BJ (cell line): ENCODE measurements around the gene GABARAPL1. TPM values are rescaled to one million over a fixed set of nuclear protein-coding genes. Genes with fewer than 3 reads are reported as not detected.

Source experiments
- CTCF ChIA-PET: fragments of 350-600 bp; formaldehyde crosslinking; extraction: SDS; loops from one replicate; lab custom pipeline; 2021; ENCODE audit warnings: antibody characterized with exemption, inconsistent platforms; lab: Yijun Ruan, JAX
- POLR2A ChIA-PET: fragments of 300-600 bp; sonication (Branson Sonifier 250); formaldehyde crosslinking; extraction: SDS; loops from one replicate; lab custom pipeline; 2021; ENCODE audit warnings: antibody characterized with exemption; lab: Charles Lee
- DNase-seq: peaks from one replicate; pipeline ENCODE4 v3.0.0-alpha.2; 2011; ENCODE audit warnings: low read depth
- H3K27me3 ChIP-seq: 2 replicates; pipeline ENCODE4 v1.6.0; 2011; ENCODE audit warnings: low read length; ENCODE audit not compliant: control insufficient read depth, insufficient read depth
- H3K36me3 ChIP-seq: 2 replicates; pipeline ENCODE4 v1.5.1; 2011; ENCODE audit warnings: low read length; ENCODE audit not compliant: control insufficient read depth, insufficient read depth
- H3K4me3 ChIP-seq: 2 replicates; pipeline ENCODE4 v1.5.1; 2011; ENCODE audit warnings: low read depth, mild to moderate bottlenecking, control low read depth, low read length
- CTCF ChIP-seq: IDR thresholded peaks from 2 replicates; pipeline ENCODE4 v1.5.1; 2011; ENCODE audit warnings: low read depth, mild to moderate bottlenecking, control low read depth, inconsistent platforms, low read length, moderate library complexity; ENCODE audit not compliant: insufficient read depth
- polyA plus RNA-seq: library from polyadenylated mRNA; depleted of rRNA; stranded (reverse); fragments of >200 nt; gene quantifications from 2 replicates; pipeline ENCODE4 v1.2.3, GENCODE V29; 2011

GABARAPL1 gene
- polyA plus RNA-seq, 1 experiment: 192 TPM

GRCh38 chr12:10189653-10190052 lies 23.0 kb upstream of the GABARAPL1 start:
- POLR2A ChIA-PET: no interaction called here
- no peak for DNase-seq

DNA sequence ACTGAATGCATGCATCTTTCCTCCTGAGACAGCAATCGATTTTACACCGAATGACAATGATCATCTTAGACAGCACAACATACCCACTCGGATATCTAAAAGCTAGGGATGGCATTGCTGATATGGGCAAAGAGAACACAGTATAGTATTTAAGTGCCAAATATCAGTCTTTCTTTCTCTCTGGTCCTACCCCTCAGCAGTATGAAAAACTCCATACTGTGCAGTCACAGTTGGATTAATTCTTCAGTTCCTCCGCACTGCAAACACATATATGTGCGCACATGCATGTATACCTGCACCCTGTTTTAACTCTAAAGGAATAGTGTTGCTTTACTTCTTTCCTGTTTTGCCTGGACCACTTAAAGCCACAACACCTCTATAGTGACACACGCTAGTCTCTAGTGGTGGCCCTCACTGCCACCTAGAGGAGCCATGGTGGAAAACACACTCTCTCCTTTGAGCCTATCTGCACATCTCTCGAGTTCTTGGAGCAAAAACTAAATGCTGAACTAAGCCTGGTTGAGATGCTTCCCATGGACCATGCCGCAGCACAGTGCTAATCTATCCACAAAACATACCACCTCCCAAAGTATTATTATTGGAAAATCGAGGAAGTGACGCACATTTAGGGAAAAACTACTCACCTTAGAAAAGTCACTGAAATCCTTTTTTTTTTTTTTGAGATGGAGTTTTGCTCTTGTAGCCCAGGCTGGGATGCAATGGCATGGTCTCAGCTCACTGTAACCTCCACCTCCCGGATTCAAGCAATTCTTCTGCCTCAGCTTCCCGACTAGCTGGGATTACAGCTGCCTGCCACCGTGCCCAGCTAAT lies 21.9 kb upstream of the GABARAPL1 start:
- no peak for DNase-seq
- Histone ChIP-seq H3K4me3 (no peak overlapping the region), H3K27me3 (no peaks in the 10 kb centered on the region), H3K36me3 (no peaks in the 10 kb centered on the region)
- POLR2A ChIA-PET: no interaction called here
- CTCF ChIA-PET: interaction anchor here (0.7 to 9.0 kb wide), 15 partner anchors 19 to 440 kb away, joined by 3 to 109 read pairs (median 4); partner anchors contain the start of gene OLR1
- TF ChIP-seq CTCF: peak; percentile 86

More at GRCh38 chr12:10189653-10190052, 23.0 kb upstream of the GABARAPL1 start:
- Histone ChIP-seq H3K27me3 (no peaks in the 10 kb centered on the region), H3K36me3 (no peaks in the 10 kb centered on the region), H3K4me3 (no peak overlapping the region)
- CTCF ChIA-PET: interaction anchor here (0.7 to 9.0 kb wide), 11 partner anchors 18 to 180 kb away, joined by 3 to 109 read pairs (median 4); partner anchors contain the start of gene OLR1
- TF ChIP-seq CTCF: no peak

DNA sequence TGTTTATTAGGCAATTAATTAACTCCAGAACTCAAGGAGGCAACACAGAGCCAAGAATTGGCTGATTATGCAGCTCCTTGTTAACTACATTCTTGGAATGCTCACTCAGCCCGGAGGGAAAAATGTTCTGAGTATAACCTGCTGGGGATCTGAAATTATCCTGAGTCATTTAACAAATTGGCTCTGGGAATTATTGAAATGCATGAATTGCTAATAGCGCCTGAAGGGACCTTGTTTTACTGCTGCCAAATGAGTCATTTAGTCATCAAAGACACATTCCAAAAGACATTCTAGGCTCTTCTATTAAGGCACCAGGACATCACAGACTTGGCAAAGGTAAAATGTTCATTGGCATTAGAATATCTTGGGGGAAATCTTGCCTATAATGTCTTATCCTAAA lies 20.8 kb upstream of the GABARAPL1 start:
- DNase-seq: peak; percentile 89
- ChIA-PET CTCF (interaction anchor here (0.9 to 9.0 kb wide), 9 partner anchors 21 to 182 kb away, joined by 3 to 109 read pairs (median 4); partner anchors contain the start of gene GABARAPL1), POLR2A (interaction anchor here (0.5 kb wide), 1 partner anchor 136 kb away, joined by 3 read pairs; no protein-coding TSS in a partner anchor)
- no peak for TF ChIP-seq CTCF
- no peak overlapping the region for H3K4me3 ChIP-seq
- no peaks in the 10 kb centered on the region for H3K36me3 ChIP-seq
- no peaks in the 10 kb centered on the region for H3K27me3 ChIP-seq

DNA sequence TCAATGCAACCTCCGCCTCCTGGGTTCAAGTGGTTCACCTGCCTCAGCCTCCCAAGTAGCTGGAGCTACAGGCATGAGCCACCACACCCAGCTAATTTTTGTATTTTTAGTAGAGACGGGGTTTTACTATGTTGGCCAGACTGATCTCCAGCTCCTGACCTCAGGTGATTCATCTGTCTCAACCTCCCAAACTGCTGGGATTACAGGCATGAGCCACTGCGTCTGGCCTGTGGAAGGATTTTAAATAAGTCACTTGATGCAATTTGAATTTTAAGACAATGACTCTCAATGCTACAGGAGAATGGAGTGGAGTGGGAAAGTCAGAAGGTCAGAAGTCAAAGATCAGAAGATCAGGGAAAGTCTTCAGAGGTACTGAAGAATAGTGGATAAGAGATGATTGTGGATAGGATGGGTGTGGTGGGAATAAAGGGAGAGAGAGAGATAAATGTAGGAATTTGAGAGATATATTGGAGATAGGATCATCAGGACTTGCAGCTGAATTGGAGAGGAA lies 18.5 kb upstream of the GABARAPL1 start:
- CTCF ChIA-PET: interaction anchor here (0.6 to 9.0 kb wide), 5 partner anchors 9 to 126 kb away, joined by 3 to 109 read pairs (median 4); no protein-coding TSS in a partner anchor
- Histone ChIP-seq H3K27me3 (no peaks in the 10 kb centered on the region), H3K36me3 (no peaks in the 10 kb centered on the region), H3K4me3 (no peak overlapping the region)
- POLR2A ChIA-PET: no interaction called here
- no peak for TF ChIP-seq CTCF
- DNase-seq: no peak

- CTCF ChIA-PET: interaction anchor here (1.5 to 9.0 kb wide), 2 partner anchors 12 to 43 kb away, joined by 5 to 109 read pairs; no protein-coding TSS in a partner anchor
- POLR2A ChIA-PET: no interaction called here
- no peak for DNase-seq
- no peaks in the 10 kb centered on the region for H3K27me3 ChIP-seq
- TF ChIP-seq CTCF: no peak
- no peaks in the 10 kb centered on the region for H3K36me3 ChIP-seq
- H3K4me3 ChIP-seq: no peak overlapping the region
Measured at GRCh38 chr12:10196210-10196609, 16.5 kb upstream of the GABARAPL1 start.
